NT2/D1 (cell line): ENCODE measurements around the gene CYP24A1.

ENCODE experiments used
- DNase-seq: peaks from one replicate; pipeline ENCODE4 v3.0.0-alpha.2; 2011; ENCODE audit warnings: low read depth, low spot score
- H3K27me3 ChIP-seq: 2 replicates; pipeline ENCODE4 v1.6.0; 2011; ENCODE audit warnings: mild to moderate bottlenecking; ENCODE audit not compliant: insufficient read length, insufficient read depth
- H3K36me3 ChIP-seq: 2 replicates; pipeline ENCODE4 v1.6.1; 2011; ENCODE audit warnings: mild to moderate bottlenecking, low read length, mixed read lengths; ENCODE audit not compliant: insufficient read depth, insufficient read length
- H3K4me1 ChIP-seq: 2 replicates; pipeline ENCODE4 v1.5.1; 2011; ENCODE audit not compliant: insufficient read depth, insufficient read length
- H3K4me3 ChIP-seq: 2 replicates; pipeline ENCODE4 v1.5.1; 2011; ENCODE audit warnings: low read depth; ENCODE audit not compliant: insufficient read length
- H3K9ac ChIP-seq: 2 replicates; pipeline ENCODE4 v1.6.0; 2011; ENCODE audit warnings: low read depth; ENCODE audit not compliant: insufficient read length
- H3K9me3 ChIP-seq: 2 replicates; pipeline ENCODE4 v1.5.1; 2011; ENCODE audit warnings: mild to moderate bottlenecking, low read length; ENCODE audit not compliant: insufficient read depth
- SUZ12 ChIP-seq: IDR thresholded peaks from 2 replicates; pipeline ENCODE4 v1.6.1; 2011; ENCODE audit not compliant: insufficient read length, insufficient read depth; ENCODE audit errors: extremely low read depth
- YY1 ChIP-seq: IDR thresholded peaks from 2 replicates; pipeline ENCODE4 v1.6.1; 2011; ENCODE audit not compliant: insufficient read length, insufficient read depth
- ZNF274 ChIP-seq: IDR thresholded peaks from 2 replicates; pipeline ENCODE4 v1.6.1; 2011; ENCODE audit warnings: mild to moderate bottlenecking, low read depth, low read length

The CYP24A1 gene

DNA sequence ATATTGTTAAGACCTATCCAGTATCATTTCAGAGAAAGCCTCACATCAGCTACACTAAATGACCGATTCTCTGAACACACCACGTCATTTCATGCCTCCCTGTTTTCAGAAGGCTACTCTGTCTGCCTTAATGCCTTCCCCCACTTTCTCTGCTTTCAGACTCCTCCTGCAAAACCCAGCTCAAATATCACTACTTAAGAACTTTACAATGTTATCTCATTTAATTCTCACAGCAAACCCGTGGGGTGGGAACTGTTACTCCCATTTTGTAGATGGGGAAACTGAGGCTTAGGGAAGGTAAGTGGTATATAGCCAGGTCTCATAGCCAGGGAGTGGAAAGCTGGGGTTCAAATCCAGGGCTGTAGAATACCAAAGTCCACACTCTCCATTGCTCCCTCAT is 2.8 kb downstream of the CYP24A1 start:
- no peaks in the 10 kb centered on the region for H3K9me3 ChIP-seq
- no peak overlapping the region for H3K9ac ChIP-seq
- no peaks in the 10 kb centered on the region for H3K36me3 ChIP-seq
- peaks cover 4% of the 10 kb centered on the region for H3K4me1 ChIP-seq
- TF ChIP-seq YY1 (no peak), ZNF274 (no peak), SUZ12 (peak; percentile 5)
- no peak overlapping the region for H3K4me3 ChIP-seq
- no peak for DNase-seq
- H3K27me3 ChIP-seq = peaks cover 72% of the 10 kb centered on the region

DNA sequence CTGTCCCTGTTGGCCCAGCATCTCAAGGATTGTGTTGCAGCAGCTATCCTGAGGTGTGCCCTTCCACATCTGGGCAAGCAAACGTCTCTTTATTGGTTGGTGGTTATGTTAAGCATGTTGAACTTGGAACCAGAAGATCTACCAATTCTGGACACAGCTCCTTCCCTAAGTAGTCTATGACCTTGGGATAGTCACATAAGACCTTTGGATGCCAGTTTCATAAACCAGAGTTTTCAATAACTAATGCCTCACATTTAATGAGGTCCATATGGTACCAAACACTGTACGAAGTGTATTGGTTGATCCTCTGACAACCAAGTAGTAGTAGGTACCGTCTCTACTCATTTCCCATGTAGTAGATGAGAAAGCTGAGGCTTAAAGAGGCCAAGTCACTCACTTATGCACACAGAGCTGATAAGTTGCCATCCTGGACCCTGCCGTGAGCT is 3.7 kb downstream of the CYP24A1 start:
- H3K9ac ChIP-seq = no peak overlapping the region
- no peak overlapping the region for H3K4me3 ChIP-seq
- H3K36me3 ChIP-seq = no peaks in the 10 kb centered on the region
- no peak for DNase-seq
- no peaks in the 10 kb centered on the region for H3K9me3 ChIP-seq
- peaks cover 4% of the 10 kb centered on the region for H3K4me1 ChIP-seq
- TF ChIP-seq SUZ12 (no peak), YY1 (no peak), ZNF274 (no peak)
- H3K27me3 ChIP-seq = peaks cover 64% of the 10 kb centered on the region

DNA sequence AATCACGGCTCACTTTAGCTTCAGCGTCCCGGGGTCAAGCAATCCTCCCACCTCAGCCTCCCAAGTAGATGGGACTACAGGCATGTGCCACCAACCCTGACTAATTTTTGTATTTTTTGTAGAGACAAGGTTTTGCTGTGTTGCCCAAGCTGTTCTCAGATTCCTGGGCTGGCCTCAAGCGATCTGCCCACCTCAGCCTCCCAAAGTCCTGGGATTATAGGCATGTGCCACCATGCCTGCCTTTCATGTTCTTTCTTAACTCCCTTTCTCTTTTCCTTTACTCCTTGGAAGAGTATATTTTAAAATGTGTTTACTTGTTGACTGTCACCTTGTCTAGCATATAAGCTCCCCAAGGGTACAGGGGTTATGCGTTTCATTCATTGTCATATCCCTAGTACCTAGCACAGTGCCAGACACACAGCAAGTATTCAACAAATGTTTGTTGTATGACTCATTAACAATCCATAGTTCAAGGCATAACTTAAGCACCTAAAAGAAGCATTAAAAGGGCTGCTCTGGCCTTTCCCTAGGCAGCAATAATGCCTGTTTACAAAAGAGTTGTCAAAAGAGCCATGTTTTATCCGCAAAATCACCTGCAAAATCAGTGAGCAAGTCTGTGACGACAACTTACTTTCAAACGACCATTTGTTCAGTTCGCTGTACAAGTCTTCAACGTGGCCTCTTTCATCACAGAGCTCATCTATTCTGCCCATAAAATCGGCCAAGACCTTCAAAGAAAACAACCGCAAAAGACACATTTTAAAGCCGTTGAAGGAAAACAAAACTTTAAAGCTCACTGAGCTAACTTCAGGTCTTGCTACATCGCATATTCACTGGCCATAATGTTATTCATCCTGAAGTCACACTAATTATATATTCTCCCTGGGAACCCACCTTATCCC is 4.6 kb downstream of the CYP24A1 start:
- Histone ChIP-seq H3K36me3 (no peaks in the 10 kb centered on the region), H3K9me3 (no peaks in the 10 kb centered on the region), H3K9ac (no peak overlapping the region), H3K4me1 (peaks cover 4% of the 10 kb centered on the region), H3K27me3 (peaks cover 55% of the 10 kb centered on the region), H3K4me3 (no peak overlapping the region)
- TF ChIP-seq YY1 (no peak), SUZ12 (no peak), ZNF274 (no peak)
- DNase-seq = no peak

DNA sequence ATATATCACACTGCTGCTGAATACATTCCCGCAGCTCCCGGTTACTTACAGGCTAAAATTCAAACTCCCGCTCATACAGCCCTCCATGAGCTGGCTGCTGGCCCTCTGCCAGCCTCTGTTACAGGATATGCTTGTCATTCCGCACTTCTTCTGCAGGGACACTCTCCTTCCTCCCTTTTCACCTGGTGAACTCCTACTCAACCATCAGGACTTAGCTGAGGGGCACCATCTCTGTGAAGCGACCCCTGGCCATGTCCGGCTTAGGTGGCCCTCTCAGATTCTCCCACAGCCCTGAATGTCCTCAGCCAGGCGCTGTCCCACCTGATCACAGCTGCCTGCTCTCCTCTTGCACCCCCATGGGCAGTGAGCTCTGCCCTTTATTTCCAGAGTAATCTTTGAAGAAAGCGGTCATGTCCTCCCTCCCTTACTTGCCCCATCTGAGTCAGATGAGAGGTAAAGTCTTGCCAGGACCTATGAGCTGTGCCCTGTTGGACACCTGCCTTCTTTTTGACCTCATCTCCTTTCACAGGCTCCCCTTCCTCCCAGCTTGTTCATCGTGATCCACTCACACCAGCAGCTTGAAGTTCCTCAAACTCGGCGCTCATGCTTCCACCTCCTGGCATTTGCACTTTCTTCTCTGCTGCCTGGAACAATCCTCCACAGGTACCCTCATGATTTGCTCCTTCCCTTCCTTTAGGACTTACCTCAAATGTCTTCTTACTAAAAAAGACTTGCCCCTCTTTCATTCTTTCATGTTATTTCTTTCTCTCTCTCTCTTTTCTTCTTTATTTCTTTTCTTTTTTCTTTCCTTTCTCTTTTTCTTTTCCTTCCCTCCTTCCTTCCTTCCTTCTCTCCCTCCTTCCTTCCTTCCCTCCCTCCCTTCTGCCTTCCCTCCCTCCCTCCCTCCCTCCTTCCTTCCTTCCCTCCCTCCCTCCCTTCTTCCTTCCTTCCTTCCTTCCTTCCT is 5.6 kb downstream of the CYP24A1 start:
- TF ChIP-seq SUZ12 (no peak), ZNF274 (no peak), YY1 (no peak)
- Histone ChIP-seq H3K36me3 (no peaks in the 10 kb centered on the region), H3K9ac (no peak overlapping the region), H3K9me3 (no peaks in the 10 kb centered on the region), H3K27me3 (peaks cover 45% of the 10 kb centered on the region), H3K4me1 (no peaks in the 10 kb centered on the region), H3K4me3 (no peak overlapping the region)
- DNase-seq = no peak

DNA sequence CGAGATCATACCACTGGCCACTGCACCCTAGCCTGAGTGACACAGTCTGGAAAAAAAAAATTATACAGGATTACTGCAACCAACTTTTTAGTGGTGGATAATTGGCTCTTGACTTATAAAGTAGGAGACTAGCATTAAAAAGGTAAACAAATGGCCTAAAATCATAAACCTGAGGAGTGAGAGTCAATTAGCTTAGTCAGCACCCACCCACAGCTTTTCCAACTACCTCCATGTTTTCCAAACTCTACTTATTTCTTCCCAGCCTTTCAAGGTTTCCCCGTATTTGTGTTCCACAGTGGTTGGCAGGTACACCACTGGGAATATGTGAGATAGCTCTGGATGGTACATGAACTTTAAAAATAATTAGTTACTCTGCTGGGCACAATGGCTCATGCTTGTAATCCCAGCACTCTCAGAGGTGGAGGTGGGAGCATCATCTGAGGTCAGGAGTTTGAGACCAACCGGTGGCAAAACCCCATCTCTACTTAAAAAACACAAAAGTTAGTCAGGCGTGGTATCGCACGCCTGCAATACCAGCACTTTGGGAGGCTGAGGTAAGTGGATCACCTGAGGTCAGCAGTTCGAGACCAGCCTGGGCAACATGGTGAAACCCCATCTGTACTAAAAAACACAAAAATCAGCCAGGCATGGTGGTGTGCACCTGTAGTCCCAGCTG is 6.7 kb downstream of the CYP24A1 start:
- no peaks in the 10 kb centered on the region for H3K4me1 ChIP-seq
- H3K27me3 ChIP-seq = peaks cover 34% of the 10 kb centered on the region
- no peak for DNase-seq
- H3K4me3 ChIP-seq = no peak overlapping the region
- H3K9me3 ChIP-seq = no peaks in the 10 kb centered on the region
- H3K36me3 ChIP-seq = no peaks in the 10 kb centered on the region
- no peak overlapping the region for H3K9ac ChIP-seq
- TF ChIP-seq ZNF274 = no peak
- no peak for TF ChIP-seq YY1
- TF ChIP-seq SUZ12 = no peak

DNA sequence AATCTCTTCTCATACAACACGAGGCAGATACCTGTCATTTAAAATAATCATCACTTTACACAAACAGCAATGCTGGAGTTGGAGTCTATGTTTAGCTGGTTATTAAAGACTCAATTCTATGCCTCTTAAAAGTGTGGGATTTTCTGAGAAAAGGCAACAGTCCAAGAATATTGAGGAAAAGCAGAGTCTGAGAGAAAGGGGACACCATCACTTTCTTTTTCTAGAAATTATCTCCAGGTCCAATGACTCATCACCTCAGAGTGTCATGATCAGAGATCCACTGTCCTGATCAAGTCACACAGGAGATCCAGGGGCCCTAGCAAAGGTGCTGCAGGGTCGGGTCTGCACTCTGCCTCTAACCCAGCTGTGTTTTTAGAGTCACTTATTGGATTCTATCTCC is 8.0 kb downstream of the CYP24A1 start:
- H3K4me3 ChIP-seq = no peak overlapping the region
- H3K9me3 ChIP-seq = no peaks in the 10 kb centered on the region
- H3K27me3 ChIP-seq = peaks cover 21% of the 10 kb centered on the region
- H3K36me3 ChIP-seq = no peaks in the 10 kb centered on the region
- DNase-seq = no peak
- H3K9ac ChIP-seq = no peak overlapping the region
- no peak for TF ChIP-seq SUZ12
- no peak for TF ChIP-seq YY1
- no peak for TF ChIP-seq ZNF274
- H3K4me1 ChIP-seq = no peaks in the 10 kb centered on the region

DNA sequence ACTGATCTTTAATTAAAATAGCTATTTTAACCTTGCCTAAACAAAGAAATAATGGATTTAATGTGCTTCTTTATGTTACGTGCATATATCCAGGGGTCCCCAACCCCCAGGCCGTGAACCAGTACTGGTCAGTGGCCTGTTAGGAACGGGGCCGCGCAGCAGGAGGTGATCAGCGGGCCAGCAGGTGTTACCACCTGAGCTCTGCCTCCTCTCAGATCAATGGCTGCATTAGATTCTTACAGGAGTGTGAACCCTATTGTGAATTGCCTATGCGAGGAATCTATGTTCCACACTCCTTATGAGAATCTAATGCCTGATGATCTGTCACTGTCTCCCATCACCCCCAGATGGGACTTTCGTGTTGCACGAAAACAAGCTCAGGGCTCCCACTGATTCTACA is 8.8 kb downstream of the CYP24A1 start:
- H3K4me3 ChIP-seq = no peak overlapping the region
- no peak overlapping the region for H3K9ac ChIP-seq
- no peak for DNase-seq
- no peaks in the 10 kb centered on the region for H3K4me1 ChIP-seq
- TF ChIP-seq YY1 (no peak), ZNF274 (no peak), SUZ12 (no peak)
- no peaks in the 10 kb centered on the region for H3K9me3 ChIP-seq
- peaks cover 13% of the 10 kb centered on the region for H3K27me3 ChIP-seq
- no peaks in the 10 kb centered on the region for H3K36me3 ChIP-seq
